ENCODE measurements around the gene NT5C1A.

The NT5C1A gene

DNA sequence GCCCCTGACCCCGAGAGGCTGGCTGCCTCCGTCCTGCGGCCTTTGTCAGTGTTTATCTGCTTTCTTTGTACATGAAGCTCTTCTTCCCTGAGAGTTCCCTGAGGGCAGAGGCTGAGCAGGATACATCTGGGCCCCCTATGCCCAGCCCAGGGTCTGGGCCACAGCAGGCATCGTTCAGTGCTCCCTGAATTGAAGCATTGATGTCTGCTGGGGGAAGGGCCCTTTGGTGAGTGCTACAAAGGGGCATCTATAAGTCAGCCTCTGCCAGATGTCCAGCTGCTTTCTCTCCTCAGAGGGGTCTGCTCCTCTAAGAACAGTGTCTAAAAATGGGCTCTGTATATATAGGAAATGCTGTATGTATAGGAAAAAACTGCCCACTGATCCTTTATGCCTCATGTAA lies 34.5 kb downstream of the NT5C1A start:
- DNase-seq (ENCODE audit: low read depth), result no peak

DNA sequence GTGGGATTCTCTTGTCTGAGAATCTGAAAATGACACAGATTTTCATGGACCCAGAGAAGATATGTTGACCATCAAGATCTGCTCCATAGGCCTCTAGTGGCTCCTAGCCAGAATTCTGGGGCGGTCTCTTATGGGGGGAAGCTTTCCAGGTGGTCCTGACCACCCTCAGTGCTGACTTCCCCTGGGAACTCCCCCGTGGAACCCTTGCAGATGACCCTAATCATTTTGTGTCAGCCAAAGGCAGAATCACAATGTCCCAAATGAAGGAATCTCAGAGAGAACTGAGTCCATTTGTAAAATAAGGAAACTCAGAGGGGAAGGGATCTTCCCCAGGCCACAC lies 36.1 kb downstream of the NT5C1A start:
- no peak for DNase-seq (ENCODE audit: low read depth)

DNA sequence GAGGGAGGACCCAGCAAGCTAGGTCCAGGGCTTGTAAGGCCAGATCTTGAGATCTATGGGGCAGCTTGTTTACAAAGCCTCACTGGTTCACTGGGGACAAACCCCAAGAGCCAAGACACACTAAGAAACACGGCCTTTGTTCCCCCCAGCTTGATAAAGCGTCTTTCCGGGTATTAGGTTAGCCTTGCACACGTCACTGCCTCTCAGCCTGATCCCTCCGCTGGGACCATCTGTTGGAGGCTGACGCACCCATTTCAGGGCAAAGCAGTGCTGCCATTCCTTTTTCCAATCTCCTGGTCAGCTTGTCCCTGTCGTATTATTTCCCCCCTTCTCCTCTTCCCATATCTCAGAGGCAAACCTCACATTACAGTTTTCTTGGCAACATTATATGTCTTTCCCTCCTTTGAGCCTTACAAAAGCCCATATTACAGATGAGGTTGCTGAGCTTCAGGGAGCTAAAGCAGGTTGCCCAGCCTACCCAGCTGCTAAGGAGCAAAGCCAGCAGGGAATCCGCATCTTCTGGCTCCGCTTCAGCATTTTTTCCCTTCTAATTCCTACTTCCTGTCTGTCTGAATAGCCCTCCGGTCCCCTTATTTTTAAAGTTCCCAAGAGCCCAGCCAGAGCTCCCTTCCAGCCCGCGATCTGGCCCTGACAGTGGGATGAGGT lies 36.6 kb downstream of the NT5C1A start:
- no peak for DNase-seq (ENCODE audit: low read depth)

GRCh38 chr1:39633422-39633821 lies 38.5 kb downstream of the NT5C1A start:
- DNase-seq (ENCODE audit: low read depth), result no peak

DNA sequence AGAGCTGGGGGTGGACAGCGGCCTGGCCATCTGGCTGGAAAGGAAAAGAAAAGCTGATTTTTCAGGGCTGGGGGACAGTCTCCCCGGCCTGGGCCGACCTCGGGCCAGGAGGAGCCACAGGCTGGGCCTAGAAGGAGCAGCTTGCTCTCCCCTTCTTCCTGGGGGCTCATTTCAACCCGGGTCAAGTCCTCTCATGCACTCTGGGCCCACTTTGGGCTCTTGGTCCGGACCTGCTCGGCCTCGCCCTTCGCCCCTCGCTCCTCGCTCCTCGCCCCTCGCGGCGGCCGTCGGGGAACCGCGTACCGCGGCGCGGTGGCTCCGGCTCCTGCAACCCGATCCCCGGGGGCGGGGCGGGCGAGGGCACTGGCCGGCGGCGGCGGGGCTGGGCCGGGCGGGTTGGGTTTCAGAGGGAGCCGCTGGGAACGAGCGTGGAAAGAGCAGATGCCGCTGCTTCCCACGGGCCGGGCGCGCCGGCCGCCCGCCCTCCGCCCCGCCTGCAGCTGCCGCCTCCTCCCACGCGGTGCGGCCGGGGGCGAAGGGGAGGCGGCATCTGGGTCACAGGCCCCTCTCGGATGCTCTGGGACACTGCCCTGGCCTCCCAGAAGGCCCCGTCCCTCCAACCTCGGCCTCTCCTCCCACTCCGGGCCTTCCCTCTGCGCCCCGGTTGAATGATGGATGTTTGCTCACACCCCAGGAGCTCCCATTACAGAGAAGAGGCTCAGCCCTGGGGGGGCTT lies 39.1 kb downstream of the NT5C1A start:
- DNase-seq (ENCODE audit: low read depth), result peak; percentile 74

GRCh38 chr1:39632323-39632681 lies 39.6 kb downstream of the NT5C1A start:
- no peak for DNase-seq (ENCODE audit: low read depth)

- no peak for DNase-seq (ENCODE audit: low read depth)
These were observed 40.3 kb downstream of the NT5C1A start for GRCh38 chr1:39631361-39632322.

DNA sequence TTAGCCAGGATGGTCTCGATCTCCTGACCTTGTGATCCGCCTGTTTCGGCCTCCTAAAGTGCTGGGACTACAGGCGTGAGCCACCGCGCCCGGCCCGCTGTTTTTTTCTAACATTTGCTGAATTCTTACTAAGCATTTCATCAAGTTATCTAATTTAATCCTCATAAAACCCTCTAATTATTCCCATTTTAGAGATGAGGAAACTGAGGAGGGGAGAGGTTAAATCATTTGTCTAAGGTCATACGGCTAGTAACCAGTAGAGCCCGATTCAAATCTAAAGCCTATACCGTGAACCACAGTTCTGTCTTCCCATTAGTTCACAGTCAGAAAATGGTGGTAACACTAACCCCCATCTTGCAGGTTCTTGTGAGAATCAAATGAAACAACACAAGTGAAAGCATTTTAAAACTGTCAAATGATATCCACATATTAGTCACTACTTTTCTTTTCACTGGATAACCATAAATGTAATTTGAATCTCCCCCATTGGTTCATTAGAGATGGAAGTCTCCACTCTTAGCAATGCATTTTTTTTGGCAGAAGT lies 43.0 kb downstream of the NT5C1A start:
- DNase-seq (ENCODE audit: low read depth), result no peak

DNA sequence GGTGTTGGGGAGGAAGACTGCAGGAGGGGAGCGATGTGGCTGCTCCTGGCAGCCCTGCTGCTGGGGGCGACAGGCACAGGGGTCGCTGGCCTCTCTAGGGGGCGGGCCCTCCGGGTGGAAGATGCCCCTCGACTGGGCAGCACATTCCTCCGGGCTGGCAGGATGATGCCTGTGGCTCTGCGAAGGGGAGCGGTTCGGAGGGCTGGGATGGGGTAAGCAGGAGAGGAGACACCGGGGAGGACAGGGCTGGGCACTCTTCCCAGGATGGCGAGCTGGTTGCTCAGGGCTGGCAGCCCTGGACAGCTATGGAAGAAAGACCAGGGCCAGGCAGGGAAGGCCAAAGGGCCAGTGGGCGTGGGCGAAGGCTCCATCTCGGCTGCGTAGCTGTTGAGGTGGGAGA lies 45.3 kb downstream of the NT5C1A start:
- no peak for DNase-seq (ENCODE audit: low read depth)

- DNase-seq (ENCODE audit: low read depth), result peak; percentile 84
These were observed 46.2 kb downstream of the NT5C1A start for GRCh38 chr1:39625462-39626273.

DNA sequence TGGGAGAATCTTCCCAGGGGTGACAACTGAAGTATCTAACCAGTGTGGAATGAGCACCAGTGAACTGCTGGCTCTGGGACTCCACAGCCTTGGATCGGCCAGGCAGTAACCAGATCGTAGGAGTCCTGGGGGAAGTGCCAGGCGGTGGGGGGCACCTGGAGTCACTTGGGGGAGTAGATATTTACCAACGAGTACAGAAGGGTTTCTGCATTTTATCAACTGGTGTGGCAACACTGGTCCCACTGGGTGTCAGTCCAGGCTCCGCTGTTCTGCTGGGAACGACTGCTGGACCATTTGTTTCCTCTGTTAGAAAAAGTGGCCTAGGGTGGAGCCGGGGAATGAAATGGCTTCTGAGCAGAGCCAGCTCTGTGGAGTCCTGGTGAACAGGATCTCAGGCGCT lies 46.9 kb downstream of the NT5C1A start:
- DNase-seq (ENCODE audit: low read depth), result peak; percentile 43

DNA sequence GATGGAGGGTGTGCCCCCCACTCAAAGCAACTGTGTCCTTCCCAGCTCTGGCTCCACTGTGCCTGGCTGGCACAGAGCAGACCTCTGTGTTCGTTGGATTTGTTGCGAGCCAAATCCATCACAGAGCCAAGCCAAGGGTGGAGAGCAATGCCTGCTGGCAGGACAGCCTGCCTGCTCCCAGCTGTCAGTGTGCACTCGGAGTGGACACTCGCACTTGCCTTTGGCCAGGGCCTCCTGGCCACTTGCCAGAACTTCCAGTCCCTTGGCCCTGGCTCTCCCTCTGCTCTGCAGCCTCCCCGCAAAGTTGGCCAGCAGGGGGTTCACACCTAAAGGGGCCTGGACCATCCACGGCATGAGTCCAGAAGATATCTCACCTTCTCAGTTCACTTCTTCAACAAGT lies 48.9 kb downstream of the NT5C1A start:
- no peak for DNase-seq (ENCODE audit: low read depth)

DNA sequence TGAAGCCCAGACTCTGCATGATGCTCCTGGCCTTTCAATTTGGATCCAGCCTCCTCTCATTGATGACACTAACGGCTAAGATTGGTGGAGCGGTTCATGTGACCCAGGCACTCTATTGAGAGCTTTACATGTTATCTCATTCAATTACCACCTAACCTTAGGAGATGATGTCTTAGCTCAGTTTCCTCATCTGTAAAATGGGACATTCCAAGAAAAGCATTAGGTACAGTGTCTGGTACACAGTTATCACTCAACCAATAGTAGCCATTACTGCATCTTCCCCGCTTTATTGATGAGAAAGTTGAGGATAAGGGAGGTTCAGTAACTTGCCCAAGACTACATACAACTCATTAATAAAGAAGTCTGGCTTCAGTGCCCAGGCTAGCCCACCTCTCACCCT lies 49.5 kb downstream of the NT5C1A start:
- DNase-seq (ENCODE audit: low read depth), result no peak

DNA sequence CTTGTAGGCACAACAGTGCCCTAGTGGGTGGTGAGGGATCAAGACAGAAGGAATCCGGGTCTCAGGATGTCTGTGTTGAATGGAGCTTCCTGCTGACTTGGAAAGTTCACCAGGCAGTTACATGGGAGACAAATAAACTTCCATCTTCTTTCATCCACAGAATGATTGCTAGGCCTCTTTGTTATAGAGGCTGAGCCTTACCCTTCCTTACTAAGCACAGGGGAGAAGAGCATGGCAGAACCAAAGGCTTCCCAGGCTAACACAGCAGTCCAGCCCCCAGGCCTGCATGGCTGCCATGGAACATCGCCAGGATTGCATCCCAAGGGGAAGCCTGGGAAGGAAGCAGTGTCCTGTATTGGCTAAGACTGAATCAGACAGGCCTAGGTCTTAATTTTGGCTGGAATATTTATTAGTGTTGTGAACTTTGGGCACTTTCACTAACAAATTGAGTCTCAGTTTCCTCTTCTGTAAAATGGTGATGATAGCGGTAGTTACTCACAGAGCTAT lies 51.2 kb downstream of the NT5C1A start:
- no peak for DNase-seq (ENCODE audit: low read depth)

- peak; percentile 78 for DNase-seq (ENCODE audit: low read depth)
These were observed 54.3 kb downstream of the NT5C1A start for GRCh38 chr1:39617488-39618049.

DNA sequence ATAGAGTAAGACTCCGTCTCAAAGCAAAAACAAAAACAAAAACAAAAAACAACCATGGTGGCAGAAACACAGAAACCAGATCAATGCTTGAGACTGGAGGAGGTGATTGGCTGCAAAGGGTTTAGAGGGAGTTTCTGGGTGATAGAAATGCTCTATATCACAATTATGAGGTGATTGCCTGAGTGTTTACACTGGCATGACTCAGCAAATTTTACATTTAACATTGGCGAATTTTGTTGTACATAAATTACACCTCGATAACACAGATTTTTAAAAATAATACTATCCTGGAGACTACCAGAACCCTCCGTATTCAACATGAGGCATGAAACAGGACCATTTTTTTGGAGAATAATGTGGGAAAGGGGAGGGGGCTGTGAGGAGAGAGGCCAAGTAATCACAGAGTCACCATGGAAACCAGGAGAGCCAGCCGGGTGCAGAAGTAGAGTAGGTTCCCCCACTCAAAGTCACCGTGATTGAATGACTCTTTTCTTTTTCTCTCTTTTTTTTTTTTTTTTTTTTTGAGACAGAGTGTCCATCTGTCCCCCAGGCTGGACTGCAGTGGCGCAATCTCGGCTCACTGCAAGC lies 56.7 kb downstream of the NT5C1A start:
- DNase-seq (ENCODE audit: low read depth), result no peak

- no peak for DNase-seq (ENCODE audit: low read depth)
These were observed 57.4 kb downstream of the NT5C1A start for GRCh38 chr1:39614488-39614887.

GRCh38 chr1:39613250-39613649 lies 58.7 kb downstream of the NT5C1A start:
- peak; percentile 78 for DNase-seq (ENCODE audit: low read depth)

- no peak for DNase-seq (ENCODE audit: low read depth)
These were observed 62.1 kb downstream of the NT5C1A start for GRCh38 chr1:39609618-39610331.

Data from amniotic epithelial cell (primary cell).